ENCODE measurements around the gene HSD17B2.
"Not testable (repeated sequence)": the region's sequence is repeated elsewhere in the genome, so short reads cannot be mapped to it uniquely, and the experiment has no call there.

Gene HSD17B2

DNA sequence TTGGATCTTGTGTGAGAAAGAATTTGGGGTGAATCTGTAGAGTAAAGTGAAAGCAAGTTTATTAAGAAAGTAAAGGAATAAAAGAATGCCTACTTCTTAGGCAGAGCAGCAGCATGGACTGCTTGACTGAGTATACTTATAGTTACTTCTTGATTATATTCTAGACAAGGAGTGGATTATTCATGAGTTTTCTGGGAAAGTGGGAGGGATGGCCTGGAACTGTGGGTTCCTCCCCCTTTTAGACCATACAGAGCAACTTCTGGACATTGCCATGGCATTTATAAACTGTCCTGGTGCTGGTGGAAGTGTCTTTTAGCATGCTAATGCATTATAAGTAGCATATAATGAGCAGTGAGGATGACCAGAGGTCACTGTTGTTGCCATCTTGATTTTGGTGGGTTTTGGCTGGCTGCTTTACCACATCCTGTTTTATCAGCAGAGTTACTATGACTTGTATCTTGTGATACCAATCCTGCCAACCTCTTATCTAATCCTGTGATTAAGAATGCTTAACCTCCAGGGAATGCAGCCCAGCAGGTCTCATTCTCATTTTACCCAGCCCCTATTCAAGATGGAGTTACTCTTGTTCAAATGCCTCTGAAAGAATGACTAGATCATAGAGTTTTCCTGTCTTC is 58.7 kb downstream of the HSD17B2 start:
- Mint-ChIP-seq H3K9me3 (no peaks in the 10 kb centered on the region), H3K27ac (no peak overlapping the region), H3K27me3 (peaks cover 9% of the 10 kb centered on the region), H3K4me1 (ENCODE audit: low read depth) (peaks cover 6% of the 10 kb centered on the region), H3K4me3 (no peak overlapping the region), H3K36me3 (ENCODE audit: low read depth) (no peaks in the 10 kb centered on the region)

DNA sequence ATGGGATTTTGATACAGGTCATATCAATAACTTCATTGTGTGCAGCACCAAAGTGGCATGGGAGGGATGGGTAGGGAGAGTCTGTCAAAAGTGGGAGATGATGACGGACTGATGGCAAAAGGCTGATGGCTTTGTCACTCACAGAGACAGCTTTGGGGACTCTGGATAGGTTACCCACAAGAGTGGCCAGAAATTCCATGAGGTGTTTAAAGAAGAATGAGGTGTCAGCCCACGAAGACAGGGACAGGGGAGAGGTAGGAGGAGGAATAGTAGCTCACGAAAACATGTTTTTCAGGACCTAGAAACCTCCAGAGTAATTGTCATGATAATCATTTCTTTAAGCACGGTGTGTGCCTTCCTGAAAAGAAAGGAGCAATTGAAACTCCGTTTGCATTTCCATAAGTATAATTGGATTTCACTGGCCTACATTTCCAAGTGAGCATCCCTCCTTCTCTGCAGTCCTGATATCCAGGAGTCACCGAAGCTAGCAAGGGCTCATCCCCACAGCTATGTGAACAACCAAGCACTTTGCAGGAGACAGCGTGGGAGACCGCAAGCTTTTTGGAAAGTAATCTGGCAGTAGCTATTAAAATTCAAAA is 60.0 kb downstream of the HSD17B2 start:
- Mint-ChIP-seq H3K4me3 (no peak overlapping the region), H3K36me3 (ENCODE audit: low read depth) (no peaks in the 10 kb centered on the region), H3K4me1 (ENCODE audit: low read depth) (peaks cover 6% of the 10 kb centered on the region), H3K9me3 (no peaks in the 10 kb centered on the region), H3K27ac (no peak overlapping the region), H3K27me3 (peaks cover 9% of the 10 kb centered on the region)

GRCh38 chr16:82096641-82097040 is 61.6 kb downstream of the HSD17B2 start:
- Mint-ChIP-seq H3K27me3 (peaks cover 13% of the 10 kb centered on the region), H3K4me3 (no peak overlapping the region), H3K36me3 (ENCODE audit: low read depth) (no peaks in the 10 kb centered on the region), H3K9me3 (no peaks in the 10 kb centered on the region), H3K27ac (no peak overlapping the region), H3K4me1 (ENCODE audit: low read depth) (peaks cover 6% of the 10 kb centered on the region)

DNA sequence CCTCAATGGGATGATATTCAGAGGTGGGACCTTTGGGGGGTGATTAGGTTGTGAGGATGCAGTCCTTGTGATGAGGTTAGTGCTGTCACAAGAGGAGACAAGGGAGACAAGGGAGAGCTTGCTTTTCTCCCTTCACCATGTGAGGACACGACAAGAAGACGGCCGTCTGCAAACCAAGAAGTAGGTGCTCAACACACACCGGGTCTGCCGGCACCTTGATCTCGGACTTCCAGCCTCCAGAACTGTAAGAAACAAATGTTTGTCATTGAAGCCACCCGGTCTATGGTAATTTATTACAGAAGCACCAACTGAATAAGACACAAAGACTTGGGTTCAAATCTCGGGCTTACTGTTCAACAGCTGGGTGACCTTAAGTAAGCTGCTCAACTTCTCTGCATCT is 70.1 kb downstream of the HSD17B2 start:
- Mint-ChIP-seq H3K9me3 (no peaks in the 10 kb centered on the region), H3K27ac (no peak overlapping the region), H3K27me3 (peaks cover 4% of the 10 kb centered on the region), H3K4me3 (no peak overlapping the region), H3K36me3 (ENCODE audit: low read depth) (no peaks in the 10 kb centered on the region), H3K4me1 (ENCODE audit: low read depth) (peaks cover 13% of the 10 kb centered on the region)

DNA sequence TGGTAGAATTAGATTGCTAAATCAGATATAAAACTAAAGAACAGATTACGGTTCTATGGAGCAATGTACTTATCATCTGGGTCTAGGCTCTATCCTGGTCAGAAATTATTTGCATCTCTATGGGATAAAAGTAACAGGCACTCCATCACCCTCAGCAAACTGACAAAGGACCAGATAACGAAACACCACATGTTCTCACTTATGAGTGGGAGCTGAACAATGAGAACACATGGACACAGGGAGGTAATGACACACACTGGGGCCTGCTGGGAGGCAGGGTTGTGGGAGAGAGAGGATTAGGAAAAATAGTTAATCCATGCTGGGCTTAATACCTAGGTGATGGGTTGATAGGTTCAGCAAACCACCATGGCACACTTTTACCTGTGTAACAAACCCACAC is 73.0 kb downstream of the HSD17B2 start:
- H3K27me3 Mint-ChIP-seq: no peaks in the 10 kb centered on the region
- peaks cover 13% of the 10 kb centered on the region for H3K4me1 Mint-ChIP-seq (ENCODE audit: low read depth)
- peak overlapping the region; percentile 14 for H3K27ac Mint-ChIP-seq
- H3K36me3 Mint-ChIP-seq (ENCODE audit: low read depth): no peaks in the 10 kb centered on the region
- H3K9me3 Mint-ChIP-seq: no peaks in the 10 kb centered on the region
- H3K4me3 Mint-ChIP-seq: no peak overlapping the region

DNA sequence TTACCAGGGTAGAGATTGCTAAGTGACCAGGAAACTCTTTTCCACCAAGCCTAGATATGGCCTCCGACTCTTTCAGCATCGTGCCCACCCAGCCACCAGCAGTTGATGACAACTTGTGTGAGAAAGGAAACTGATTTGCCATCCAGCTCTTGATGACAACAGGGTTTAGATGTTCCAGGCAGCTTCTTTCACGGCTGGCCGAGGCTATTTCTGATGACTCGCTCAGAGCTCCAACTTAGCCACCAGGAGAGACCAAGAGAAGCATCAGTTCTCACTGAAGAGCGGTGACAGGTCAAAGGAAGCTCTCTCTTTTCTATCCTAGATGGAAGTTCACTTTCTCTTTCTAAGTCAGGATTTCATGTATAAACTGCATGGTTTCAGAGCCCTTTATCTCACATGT is 73.7 kb downstream of the HSD17B2 start:
- Mint-ChIP-seq H3K27ac (no peak overlapping the region), H3K9me3 (no peaks in the 10 kb centered on the region), H3K27me3 (no peaks in the 10 kb centered on the region)

DNA sequence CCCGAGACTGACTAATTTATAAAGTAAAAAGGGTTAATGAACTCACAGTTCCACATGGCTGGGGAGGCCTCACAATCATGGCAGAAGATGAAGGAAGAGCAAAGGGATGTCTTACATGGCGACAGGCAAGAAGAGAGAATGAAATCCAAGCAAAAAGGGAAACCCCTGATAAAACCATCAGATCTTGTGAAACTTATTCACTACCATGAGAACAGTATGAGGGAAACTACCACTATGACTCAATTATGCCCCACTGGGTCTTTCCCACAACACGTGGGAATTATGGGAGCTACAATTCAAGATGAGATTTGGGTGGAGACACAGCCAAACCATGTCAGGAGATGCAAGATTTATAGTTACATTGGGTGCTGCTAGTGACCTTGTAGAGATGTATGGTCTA is 74.2 kb downstream of the HSD17B2 start:
- not testable (repeated sequence) for H3K9me3 Mint-ChIP-seq; H3K27me3 Mint-ChIP-seq; H3K27ac Mint-ChIP-seq; H3K4me3 Mint-ChIP-seq; H3K36me3 Mint-ChIP-seq (ENCODE audit: low read depth)
- peaks cover 13% of the 10 kb centered on the region for H3K4me1 Mint-ChIP-seq (ENCODE audit: low read depth)

More for the DNA sequence above, 73.7 kb downstream of the HSD17B2 start:
- Mint-ChIP-seq H3K4me1 (ENCODE audit: low read depth) (peaks cover 13% of the 10 kb centered on the region), H3K4me3 (no peak overlapping the region), H3K36me3 (ENCODE audit: low read depth) (no peaks in the 10 kb centered on the region)

DNA sequence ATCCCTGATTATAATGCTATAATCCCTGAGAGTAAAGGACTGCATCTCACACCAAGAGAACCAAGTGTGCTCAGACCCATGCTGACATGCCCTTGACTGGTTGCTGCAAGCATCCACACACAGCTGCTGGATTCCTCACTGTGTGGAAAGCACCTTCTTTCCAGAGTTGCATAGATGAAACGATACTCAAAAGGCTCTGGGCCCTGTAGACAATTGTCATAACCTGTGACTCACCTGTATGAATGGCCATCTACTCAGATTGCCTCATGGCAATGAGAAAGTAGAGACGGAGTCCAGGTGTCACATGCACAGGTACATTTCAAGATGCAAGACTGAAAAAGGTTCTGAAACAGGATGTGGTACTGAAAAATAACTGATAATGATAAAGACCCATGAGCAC is 76.9 kb downstream of the HSD17B2 start:
- no peak overlapping the region for H3K27ac Mint-ChIP-seq
- H3K36me3 Mint-ChIP-seq (ENCODE audit: low read depth): no peaks in the 10 kb centered on the region
- peaks cover 10% of the 10 kb centered on the region for H3K4me1 Mint-ChIP-seq (ENCODE audit: low read depth)
- H3K4me3 Mint-ChIP-seq: no peak overlapping the region
- H3K9me3 Mint-ChIP-seq: no peaks in the 10 kb centered on the region
- no peaks in the 10 kb centered on the region for H3K27me3 Mint-ChIP-seq

- Mint-ChIP-seq H3K36me3 (ENCODE audit: low read depth) (no peaks in the 10 kb centered on the region), H3K4me3 (no peak overlapping the region), H3K4me1 (ENCODE audit: low read depth) (peaks cover 8% of the 10 kb centered on the region), H3K27ac (no peak overlapping the region), H3K27me3 (no peaks in the 10 kb centered on the region), H3K9me3 (no peaks in the 10 kb centered on the region)
Measured at GRCh38 chr16:82113741-82114140, 78.7 kb downstream of the HSD17B2 start.

- H3K27me3 Mint-ChIP-seq: no peaks in the 10 kb centered on the region
- no peaks in the 10 kb centered on the region for H3K9me3 Mint-ChIP-seq
- no peaks in the 10 kb centered on the region for H3K4me1 Mint-ChIP-seq (ENCODE audit: low read depth)
- no peak overlapping the region for H3K27ac Mint-ChIP-seq
- no peak overlapping the region for H3K4me3 Mint-ChIP-seq
- H3K36me3 Mint-ChIP-seq (ENCODE audit: low read depth): no peaks in the 10 kb centered on the region
Measured at GRCh38 chr16:82116535-82116934, 81.5 kb downstream of the HSD17B2 start.

DNA sequence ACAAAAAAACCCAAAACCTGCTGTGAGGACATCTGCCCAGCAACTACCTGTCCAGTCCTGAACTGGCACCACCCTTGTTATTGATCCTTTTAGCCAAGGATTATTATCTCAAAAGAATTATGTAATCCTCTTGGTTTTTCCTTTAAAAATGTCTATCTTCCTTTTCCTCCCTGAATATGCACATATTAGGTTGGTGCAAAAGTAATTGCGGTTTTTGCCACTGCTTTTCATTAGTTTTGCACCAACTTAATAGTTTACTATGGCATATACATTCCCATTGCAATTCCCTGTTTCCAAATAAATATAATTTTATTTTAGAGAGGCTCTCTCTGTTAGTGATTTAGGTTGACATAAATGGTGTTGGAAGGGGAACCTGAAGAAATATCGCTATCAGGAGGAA is 83.7 kb downstream of the HSD17B2 start:
- Mint-ChIP-seq H3K9me3 (no peaks in the 10 kb centered on the region), H3K4me3 (no peak overlapping the region), H3K27me3 (no peaks in the 10 kb centered on the region), H3K36me3 (ENCODE audit: low read depth) (no peaks in the 10 kb centered on the region), H3K27ac (no peak overlapping the region), H3K4me1 (ENCODE audit: low read depth) (no peaks in the 10 kb centered on the region)

- Mint-ChIP-seq H3K36me3 (ENCODE audit: low read depth) (no peaks in the 10 kb centered on the region), H3K9me3 (no peaks in the 10 kb centered on the region), H3K4me3 (no peak overlapping the region), H3K27ac (no peak overlapping the region), H3K27me3 (no peaks in the 10 kb centered on the region), H3K4me1 (ENCODE audit: low read depth) (no peaks in the 10 kb centered on the region)
Measured at GRCh38 chr16:82119405-82119804, 84.4 kb downstream of the HSD17B2 start.

DNA sequence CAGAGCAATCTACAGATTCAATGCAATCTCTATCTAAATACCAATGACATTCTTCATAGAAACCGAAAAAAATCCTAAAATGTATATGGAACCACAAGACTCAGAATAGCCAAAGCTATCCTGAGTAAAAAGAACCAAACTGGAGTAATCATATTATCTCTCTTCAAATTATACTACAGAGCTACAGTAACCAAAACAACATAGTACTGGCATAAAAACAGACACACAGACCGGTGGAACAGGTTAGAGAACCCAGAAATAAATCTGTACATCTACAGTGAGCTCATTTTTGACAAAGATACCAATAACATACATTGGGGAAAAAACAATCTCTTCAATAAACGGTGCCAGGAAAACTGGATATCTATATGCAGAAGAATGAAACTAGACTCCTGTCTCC is 89.6 kb downstream of the HSD17B2 start:
- Mint-ChIP-seq H3K27ac (no peak overlapping the region), H3K4me1 (ENCODE audit: low read depth) (no peaks in the 10 kb centered on the region), H3K9me3 (peaks cover 5% of the 10 kb centered on the region)

DNA sequence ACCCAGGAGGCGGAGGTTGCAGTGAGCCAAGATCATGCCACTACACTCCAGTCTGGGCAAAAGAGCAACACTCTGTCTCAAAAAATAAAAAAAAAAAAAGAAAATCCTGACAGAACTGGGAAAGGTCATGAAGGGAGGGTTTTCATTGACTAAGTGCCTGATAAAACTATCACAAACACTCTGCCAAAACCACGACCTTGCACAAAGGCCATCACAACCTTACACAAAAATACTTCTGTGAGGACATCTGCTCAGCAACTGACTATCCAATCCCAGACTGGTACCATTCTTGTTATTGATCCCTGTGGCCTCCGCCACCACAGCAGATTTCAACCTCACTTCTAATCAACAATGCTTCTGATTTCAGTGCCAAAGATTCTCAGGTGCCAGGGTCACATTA is 94.8 kb downstream of the HSD17B2 start:
- H3K36me3 Mint-ChIP-seq (ENCODE audit: low read depth): no peaks in the 10 kb centered on the region
- no peaks in the 10 kb centered on the region for H3K27me3 Mint-ChIP-seq
- peaks cover 20% of the 10 kb centered on the region for H3K4me1 Mint-ChIP-seq (ENCODE audit: low read depth)
- H3K9me3 Mint-ChIP-seq: peaks cover 5% of the 10 kb centered on the region
- H3K27ac Mint-ChIP-seq: no peak overlapping the region
- H3K4me3 Mint-ChIP-seq: no peak overlapping the region

More for the DNA sequence above, 89.6 kb downstream of the HSD17B2 start:
- no peak overlapping the region for H3K4me3 Mint-ChIP-seq
- no peaks in the 10 kb centered on the region for H3K36me3 Mint-ChIP-seq (ENCODE audit: low read depth)
- H3K27me3 Mint-ChIP-seq: no peaks in the 10 kb centered on the region

- Mint-ChIP-seq H3K27me3 (no peaks in the 10 kb centered on the region), H3K4me1 (ENCODE audit: low read depth) (peaks cover 20% of the 10 kb centered on the region), H3K9me3 (no peaks in the 10 kb centered on the region), H3K4me3 (no peak overlapping the region), H3K36me3 (ENCODE audit: low read depth) (peaks cover 16% of the 10 kb centered on the region), H3K27ac (peak overlapping the region; percentile 31)
Measured at GRCh38 chr16:82133798-82134197, 98.7 kb downstream of the HSD17B2 start.

GRCh38 chr16:82134846-82135245 is 99.8 kb downstream of the HSD17B2 start:
- Mint-ChIP-seq H3K36me3 (ENCODE audit: low read depth) (peaks cover 21% of the 10 kb centered on the region), H3K4me1 (ENCODE audit: low read depth) (peaks cover 24% of the 10 kb centered on the region), H3K27me3 (no peaks in the 10 kb centered on the region), H3K27ac (no peak overlapping the region), H3K9me3 (no peaks in the 10 kb centered on the region), H3K4me3 (no peak overlapping the region)

Measured in stimulated activated naive CD8-positive, alpha-beta T cell treated with anti-CD3 and anti-CD28 coated beads, Interleukin-15, Interleukin-2, amounts not matched to agents 100 ng/mL and 50 ng/mL, for 24 hours (primary cell).